GM12892 (cell line): ENCODE data around the gene DCAF7.

Experiments
- POLR2A ChIP-seq: IDR thresholded peaks from 2 replicates; pipeline ENCODE4 v1.6.1; 2011; ENCODE audit warnings: low read depth, low read length, control low read depth
- POLR2AphosphoS5 ChIP-seq: IDR thresholded peaks from 2 replicates; pipeline ENCODE4 v1.6.1; 2011; ENCODE audit warnings: low read depth, low read length, control low read depth

DNA sequence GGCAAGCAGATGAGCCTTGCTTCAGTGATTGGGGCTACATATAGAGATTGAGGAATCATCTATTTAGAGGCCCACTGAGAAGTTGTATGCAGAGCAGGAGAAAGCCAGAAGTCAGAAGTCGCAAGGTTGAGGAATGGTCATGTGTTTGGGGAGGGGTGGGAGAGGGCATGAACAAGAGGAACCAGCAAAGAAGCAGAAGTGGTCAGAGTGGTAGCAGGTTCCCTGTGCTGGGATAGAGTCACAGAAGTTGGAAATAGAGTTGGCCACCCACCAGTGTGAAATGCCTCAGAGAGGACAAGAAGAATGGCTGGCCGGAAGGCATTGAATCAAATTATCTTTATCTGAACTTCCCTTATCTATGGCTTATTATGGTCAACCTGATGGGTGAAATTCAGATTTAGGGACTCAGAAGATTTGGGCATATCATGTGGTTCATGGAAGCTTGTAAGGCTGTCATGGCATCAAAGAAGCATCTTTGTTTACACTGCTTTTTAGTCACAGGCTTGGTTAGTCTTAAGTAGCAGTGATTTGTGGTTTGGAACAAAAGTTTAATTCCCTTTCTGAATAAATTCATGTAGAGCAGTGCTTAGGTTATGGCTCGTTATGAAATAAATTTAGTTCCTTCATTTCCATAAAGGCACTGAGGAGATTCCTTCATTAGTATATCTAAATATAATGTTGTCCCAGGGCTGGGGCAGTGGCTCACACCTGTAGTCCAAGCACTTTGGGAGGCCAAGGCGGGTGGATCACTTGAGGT is 91.6 kb downstream of the DCAF7 start:
- no peak for TF ChIP-seq POLR2AphosphoS5
- no peak for TF ChIP-seq POLR2A
